GM23338 (cell line): Measurements from ENCODE around the gene NCOA7. TPM values are rescaled to one million over a fixed set of nuclear protein-coding genes. Genes with fewer than 3 reads are reported as not detected.

Experiments used
- ATAC-seq: fragments of 200-7000 bp; cut with Tn5 transposase; 3 replicates; pipeline ENCODE4 v1.9.1; 2020
- DNase-seq: peaks from one replicate; pipeline ENCODE4 v3.0.0-alpha.2; 2015; ENCODE audit warnings: low spot score
- H2AFZ ChIP-seq: fragments of 200-600 bp; sonication (generic); 2 replicates; pipeline ENCODE4 v1.8.0; 2016; ENCODE audit warnings: antibody characterized with exemption, mild to moderate bottlenecking, moderate library complexity
- H3F3A ChIP-seq: fragments of 200-600 bp; sonication (generic); replicated peaks from 2 replicates; pipeline ENCODE4 v1.8.0; 2017; ENCODE audit warnings: antibody characterized with exemption, mixed run types, low read depth
- H3K27ac ChIP-seq: fragments of 200-600 bp; sonication (generic); 2 replicates; pipeline ENCODE4 v1.6.1; 2016; ENCODE audit warnings: low read depth
- H3K27me3 ChIP-seq: fragments of 200-600 bp; sonication (generic); 2 replicates; pipeline ENCODE4 v1.8.0; 2016; ENCODE audit warnings: mild to moderate bottlenecking, mixed run types, moderate library complexity; ENCODE audit not compliant: insufficient read depth
- H3K36me3 ChIP-seq: fragments of 200-600 bp; sonication (generic); 2 replicates; pipeline ENCODE4 v1.8.0; 2016; ENCODE audit warnings: mild to moderate bottlenecking; ENCODE audit not compliant: insufficient read depth
- H3K4me1 ChIP-seq: fragments of 200-600 bp; sonication (generic); 2 replicates; pipeline ENCODE4 v1.8.0; 2016; ENCODE audit warnings: mild to moderate bottlenecking, moderate library complexity; ENCODE audit not compliant: insufficient read depth
- H3K4me2 ChIP-seq: fragments of 200-600 bp; sonication (generic); 2 replicates; pipeline ENCODE4 v1.7.1; 2017; ENCODE audit warnings: mixed run types
- H3K4me3 ChIP-seq: fragments of 200-600 bp; sonication (generic); 2 replicates; pipeline ENCODE4 v1.6.1; 2016; ENCODE audit warnings: mixed run types
- H3K79me2 ChIP-seq: fragments of 200-600 bp; sonication (generic); replicated peaks from 2 replicates; pipeline ENCODE4 v1.8.0; 2017; ENCODE audit warnings: mild to moderate bottlenecking; ENCODE audit not compliant: insufficient read depth
- H3K9me2 ChIP-seq: fragments of 200-600 bp; sonication (generic); 2 replicates; pipeline ENCODE4 v1.8.0; 2017; ENCODE audit not compliant: insufficient read depth
- H4K20me1 ChIP-seq: fragments of 200-600 bp; sonication (generic); replicated peaks from 2 replicates; pipeline ENCODE4 v1.8.0; 2017; ENCODE audit warnings: mild to moderate bottlenecking; ENCODE audit not compliant: insufficient read depth
- H3K27ac Mint-ChIP-seq: 2 replicates; pipeline ENCODE4 v1.8.0; 2020; ENCODE audit warnings: inconsistent platforms, mild to moderate bottlenecking, moderate library complexity, mixed read lengths
- H3K27me3 Mint-ChIP-seq: 3 replicates; pipeline ENCODE4 v1.8.0; 2022; ENCODE audit warnings: low read depth, mild to moderate bottlenecking, moderate library complexity, mixed read lengths, inconsistent platforms; ENCODE audit not compliant: insufficient read depth, poor library complexity
- H3K36me3 Mint-ChIP-seq: 3 replicates; pipeline ENCODE4 v1.8.0; 2021; ENCODE audit warnings: low read depth, mild to moderate bottlenecking, inconsistent platforms, moderate library complexity, mixed read lengths
- H3K4me1 Mint-ChIP-seq: 3 replicates; pipeline ENCODE4 v1.8.0; 2020; ENCODE audit warnings: mild to moderate bottlenecking, inconsistent platforms, mixed read lengths
- H3K4me3 Mint-ChIP-seq: 3 replicates; pipeline ENCODE4 v1.8.0; 2021; ENCODE audit warnings: moderate library complexity, mild to moderate bottlenecking, inconsistent platforms, mixed read lengths
- H3K9me3 Mint-ChIP-seq: 3 replicates; pipeline ENCODE4 v1.8.0; 2020; ENCODE audit warnings: moderate library complexity, mild to moderate bottlenecking, inconsistent platforms, mixed read lengths
- EZH2 ChIP-seq: fragments of 200-600 bp; sonication (generic); IDR thresholded peaks from one replicate; pipeline ENCODE4 v1.8.0; 2017; ENCODE audit warnings: antibody characterized with exemption, mild to moderate bottlenecking, low read depth; ENCODE audit not compliant: unreplicated experiment
- EZH2phosphoT487 ChIP-seq: fragments of 200-600 bp; sonication (generic); IDR thresholded peaks from one replicate; pipeline ENCODE4 v1.8.1; 2018; ENCODE audit warnings: antibody characterized with exemption; ENCODE audit not compliant: unreplicated experiment
- JUNB ChIP-seq: IDR thresholded peaks from one replicate; pipeline ENCODE4 v1.6.1; 2016; ENCODE audit warnings: antibody characterized with exemption; ENCODE audit not compliant: unreplicated experiment
- POLR2AphosphoS5 ChIP-seq: IDR thresholded peaks from 2 replicates; pipeline ENCODE4 v1.6.1; 2016; ENCODE audit warnings: antibody characterized with exemption, low read depth
- ZNF114 ChIP-seq: fragments of 250-450 bp; sonication (Bioruptor Pico); IDR thresholded peaks from 2 replicates; pipeline ENCODE4 v1.5.0; 2020; ENCODE audit warnings: mild to moderate bottlenecking, moderate library complexity
- ZNF331 ChIP-seq: fragments of 250-450 bp; sonication (Bioruptor Pico); IDR thresholded peaks from 2 replicates; pipeline ENCODE4 v1.5.0; 2020; ENCODE audit warnings: low read depth, mild to moderate bottlenecking, moderate library complexity
- polyA plus RNA-seq: library from polyadenylated mRNA; unstranded; fragments of >200 nt; fragmentation: Nextera tagmentation; extraction: Ambion mirVana; gene quantifications from 2 replicates; pipeline ENCODE4 v1.2.1, GENCODE V29; 2016
- total RNA-seq: library from RNA; depleted of rRNA; stranded (reverse); fragments of >200 nt; shearing (Covaris generic); gene quantifications from 2 replicates; pipeline ENCODE4 v1.2.3, GENCODE V29; 2014
- TF ChIP-seq, protein P1 (sequence below): fragments of 250-450 bp; sonication (Bioruptor Pico); IDR thresholded peaks from 2 replicates; pipeline ENCODE4 v1.5.0; 2020; ENCODE audit warnings: mild to moderate bottlenecking, moderate library complexity
- TF ChIP-seq, protein P2 (sequence below): IDR thresholded peaks from one replicate; pipeline ENCODE4 v1.6.1; 2018; ENCODE audit warnings: antibody characterized with exemption; ENCODE audit not compliant: unreplicated experiment
- TF ChIP-seq, protein P3 (sequence below), 2 experiments: fragments of 200-600 bp in 1 of 2; sonication (generic) in 1 of 2; conservative IDR thresholded peaks; 2 replicates each; pipeline versions ENCODE4 v1.5.1 to v1.6.1; 2016 to 2017; ENCODE audit warnings: antibody characterized with exemption in 2 of 2, low read depth in 2 of 2, mild to moderate bottlenecking in 2 of 2, moderate library complexity in 1 of 2

NCOA7 gene
- total and polyA plus RNA-seq, 2 experiments from 2014 or later = 9.3 to 15.7 TPM

DNA sequence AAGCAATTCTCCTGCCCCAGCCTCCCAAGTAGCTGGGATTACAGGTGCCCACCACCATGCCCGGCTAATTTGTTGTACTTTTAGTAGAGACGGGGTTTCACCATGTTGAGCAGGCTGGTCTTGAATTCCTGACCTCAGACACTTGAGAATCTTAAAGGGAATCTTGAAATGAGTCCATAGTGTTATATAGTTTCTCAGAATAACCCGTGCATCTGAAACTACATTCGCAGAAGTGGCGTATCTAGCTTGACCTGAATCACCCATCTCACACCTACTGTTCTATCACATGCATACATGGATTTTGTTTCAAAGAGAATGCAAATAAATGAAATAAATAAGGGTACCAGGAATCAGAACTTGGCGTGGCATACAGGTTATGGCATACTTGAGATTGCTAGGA lies 65.0 kb downstream of the NCOA7 start:
- H3K27ac Mint-ChIP-seq = no peak overlapping the region
- H3K4me3 Mint-ChIP-seq = no peak overlapping the region
- Histone ChIP-seq H2AFZ (no peak overlapping the region), H3K79me2 (no peaks in the 10 kb centered on the region), H3K4me1 (no peaks in the 10 kb centered on the region), H3K4me3 (no peak overlapping the region), H3K36me3 (no peaks in the 10 kb centered on the region), H3F3A (no peaks in the 10 kb centered on the region), H3K27me3 (no peaks in the 10 kb centered on the region), H3K9me2 (no peaks in the 10 kb centered on the region), H4K20me1 (no peaks in the 10 kb centered on the region), H3K4me2 (no peak overlapping the region), H3K27ac (no peak overlapping the region)
- peaks cover 3% of the 10 kb centered on the region; the same call in 1 of the 3 replicates for H3K4me1 Mint-ChIP-seq
- TF ChIP-seq, protein P1, sequence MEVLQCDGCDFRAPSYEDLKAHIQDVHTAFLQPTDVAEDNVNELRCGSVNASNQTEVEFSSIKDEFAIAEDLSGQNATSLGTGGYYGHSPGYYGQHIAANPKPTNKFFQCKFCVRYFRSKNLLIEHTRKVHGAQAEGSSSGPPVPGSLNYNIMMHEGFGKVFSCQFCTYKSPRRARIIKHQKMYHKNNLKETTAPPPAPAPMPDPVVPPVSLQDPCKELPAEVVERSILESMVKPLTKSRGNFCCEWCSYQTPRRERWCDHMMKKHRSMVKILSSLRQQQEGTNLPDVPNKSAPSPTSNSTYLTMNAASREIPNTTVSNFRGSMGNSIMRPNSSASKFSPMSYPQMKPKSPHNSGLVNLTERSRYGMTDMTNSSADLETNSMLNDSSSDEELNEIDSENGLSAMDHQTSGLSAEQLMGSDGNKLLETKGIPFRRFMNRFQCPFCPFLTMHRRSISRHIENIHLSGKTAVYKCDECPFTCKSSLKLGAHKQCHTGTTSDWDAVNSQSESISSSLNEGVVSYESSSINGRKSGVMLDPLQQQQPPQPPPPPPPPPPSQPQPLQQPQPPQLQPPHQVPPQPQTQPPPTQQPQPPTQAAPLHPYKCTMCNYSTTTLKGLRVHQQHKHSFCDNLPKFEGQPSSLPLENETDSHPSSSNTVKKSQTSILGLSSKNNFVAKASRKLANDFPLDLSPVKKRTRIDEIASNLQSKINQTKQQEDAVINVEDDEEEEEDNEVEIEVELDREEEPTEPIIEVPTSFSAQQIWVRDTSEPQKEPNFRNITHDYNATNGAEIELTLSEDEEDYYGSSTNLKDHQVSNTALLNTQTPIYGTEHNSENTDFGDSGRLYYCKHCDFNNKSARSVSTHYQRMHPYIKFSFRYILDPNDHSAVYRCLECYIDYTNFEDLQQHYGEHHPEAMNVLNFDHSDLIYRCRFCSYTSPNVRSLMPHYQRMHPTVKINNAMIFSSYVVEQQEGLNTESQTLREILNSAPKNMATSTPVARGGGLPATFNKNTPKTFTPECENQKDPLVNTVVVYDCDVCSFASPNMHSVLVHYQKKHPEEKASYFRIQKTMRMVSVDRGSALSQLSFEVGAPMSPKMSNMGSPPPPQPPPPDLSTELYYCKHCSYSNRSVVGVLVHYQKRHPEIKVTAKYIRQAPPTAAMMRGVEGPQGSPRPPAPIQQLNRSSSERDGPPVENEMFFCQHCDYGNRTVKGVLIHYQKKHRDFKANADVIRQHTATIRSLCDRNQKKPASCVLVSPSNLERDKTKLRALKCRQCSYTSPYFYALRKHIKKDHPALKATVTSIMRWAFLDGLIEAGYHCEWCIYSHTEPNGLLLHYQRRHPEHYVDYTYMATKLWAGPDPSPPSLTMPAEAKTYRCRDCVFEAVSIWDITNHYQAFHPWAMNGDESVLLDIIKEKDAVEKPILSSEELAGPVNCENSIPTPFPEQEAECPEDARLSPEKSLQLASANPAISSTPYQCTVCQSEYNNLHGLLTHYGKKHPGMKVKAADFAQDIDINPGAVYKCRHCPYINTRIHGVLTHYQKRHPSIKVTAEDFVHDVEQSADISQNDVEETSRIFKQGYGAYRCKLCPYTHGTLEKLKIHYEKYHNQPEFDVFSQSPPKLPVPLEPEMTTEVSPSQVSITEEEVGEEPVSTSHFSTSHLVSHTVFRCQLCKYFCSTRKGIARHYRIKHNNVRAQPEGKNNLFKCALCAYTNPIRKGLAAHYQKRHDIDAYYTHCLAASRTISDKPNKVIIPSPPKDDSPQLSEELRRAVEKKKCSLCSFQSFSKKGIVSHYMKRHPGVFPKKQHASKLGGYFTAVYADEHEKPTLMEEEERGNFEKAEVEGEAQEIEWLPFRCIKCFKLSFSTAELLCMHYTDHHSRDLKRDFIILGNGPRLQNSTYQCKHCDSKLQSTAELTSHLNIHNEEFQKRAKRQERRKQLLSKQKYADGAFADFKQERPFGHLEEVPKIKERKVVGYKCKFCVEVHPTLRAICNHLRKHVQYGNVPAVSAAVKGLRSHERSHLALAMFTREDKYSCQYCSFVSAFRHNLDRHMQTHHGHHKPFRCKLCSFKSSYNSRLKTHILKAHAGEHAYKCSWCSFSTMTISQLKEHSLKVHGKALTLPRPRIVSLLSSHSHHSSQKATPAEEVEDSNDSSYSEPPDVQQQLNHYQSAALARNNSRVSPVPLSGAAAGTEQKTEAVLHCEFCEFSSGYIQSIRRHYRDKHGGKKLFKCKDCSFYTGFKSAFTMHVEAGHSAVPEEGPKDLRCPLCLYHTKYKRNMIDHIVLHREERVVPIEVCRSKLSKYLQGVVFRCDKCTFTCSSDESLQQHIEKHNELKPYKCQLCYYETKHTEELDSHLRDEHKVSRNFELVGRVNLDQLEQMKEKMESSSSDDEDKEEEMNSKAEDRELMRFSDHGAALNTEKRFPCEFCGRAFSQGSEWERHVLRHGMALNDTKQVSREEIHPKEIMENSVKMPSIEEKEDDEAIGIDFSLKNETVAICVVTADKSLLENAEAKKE (CRISPR knock-in tag) = no peak
- H3K27me3 Mint-ChIP-seq = no peaks in the 10 kb centered on the region
- H3K36me3 Mint-ChIP-seq = 0 out of 3 replicates have a peak, but pooled peaks cover 3% of the 10 kb centered on the region
- ATAC-seq (no peak), DNase-seq (no peak)
- no peaks in the 10 kb centered on the region; the same call in 2 of the 3 replicates for H3K9me3 Mint-ChIP-seq

DNA sequence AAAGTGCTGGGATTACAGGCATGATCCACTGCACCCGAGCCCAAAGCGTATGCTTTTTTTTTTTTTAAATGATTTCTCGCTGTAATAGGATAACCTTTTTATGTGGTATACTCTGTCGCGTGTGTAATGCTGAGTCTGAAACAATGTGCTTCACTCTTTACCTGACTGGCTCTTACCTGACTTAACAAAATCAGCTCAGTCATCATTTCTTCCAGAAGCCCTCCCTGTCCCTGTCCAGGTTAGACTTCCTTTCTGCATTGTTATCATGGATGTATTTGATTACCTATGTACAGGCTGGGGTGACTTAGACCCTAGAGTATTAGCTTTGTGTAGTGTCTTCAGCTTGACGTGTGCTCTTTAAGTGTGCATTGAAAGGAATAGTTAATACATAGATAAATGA lies 67.1 kb downstream of the NCOA7 start:
- Mint-ChIP-seq H3K27ac (no peak overlapping the region), H3K9me3 (no peaks in the 10 kb centered on the region), H3K4me1 (peaks cover 3% of the 10 kb centered on the region; the same call in 1 of the 3 replicates), H3K4me3 (no peak overlapping the region), H3K27me3 (no peaks in the 10 kb centered on the region), H3K36me3 (no peaks in the 10 kb centered on the region)
- no peaks in the 10 kb centered on the region for H3K27me3 ChIP-seq
- DNase-seq (no peak), ATAC-seq (no peak)
- no peak overlapping the region for H2AFZ ChIP-seq
- no peaks in the 10 kb centered on the region for H3K9me2 ChIP-seq
- H4K20me1 ChIP-seq = no peaks in the 10 kb centered on the region
- no peaks in the 10 kb centered on the region for H3F3A ChIP-seq
- H3K27ac ChIP-seq = no peak overlapping the region
- H3K4me2 ChIP-seq = no peak overlapping the region
- H3K4me1 ChIP-seq = no peaks in the 10 kb centered on the region
- no peak overlapping the region for H3K4me3 ChIP-seq
- H3K79me2 ChIP-seq = no peaks in the 10 kb centered on the region
- no peaks in the 10 kb centered on the region for H3K36me3 ChIP-seq
- TF ChIP-seq, protein P2, sequence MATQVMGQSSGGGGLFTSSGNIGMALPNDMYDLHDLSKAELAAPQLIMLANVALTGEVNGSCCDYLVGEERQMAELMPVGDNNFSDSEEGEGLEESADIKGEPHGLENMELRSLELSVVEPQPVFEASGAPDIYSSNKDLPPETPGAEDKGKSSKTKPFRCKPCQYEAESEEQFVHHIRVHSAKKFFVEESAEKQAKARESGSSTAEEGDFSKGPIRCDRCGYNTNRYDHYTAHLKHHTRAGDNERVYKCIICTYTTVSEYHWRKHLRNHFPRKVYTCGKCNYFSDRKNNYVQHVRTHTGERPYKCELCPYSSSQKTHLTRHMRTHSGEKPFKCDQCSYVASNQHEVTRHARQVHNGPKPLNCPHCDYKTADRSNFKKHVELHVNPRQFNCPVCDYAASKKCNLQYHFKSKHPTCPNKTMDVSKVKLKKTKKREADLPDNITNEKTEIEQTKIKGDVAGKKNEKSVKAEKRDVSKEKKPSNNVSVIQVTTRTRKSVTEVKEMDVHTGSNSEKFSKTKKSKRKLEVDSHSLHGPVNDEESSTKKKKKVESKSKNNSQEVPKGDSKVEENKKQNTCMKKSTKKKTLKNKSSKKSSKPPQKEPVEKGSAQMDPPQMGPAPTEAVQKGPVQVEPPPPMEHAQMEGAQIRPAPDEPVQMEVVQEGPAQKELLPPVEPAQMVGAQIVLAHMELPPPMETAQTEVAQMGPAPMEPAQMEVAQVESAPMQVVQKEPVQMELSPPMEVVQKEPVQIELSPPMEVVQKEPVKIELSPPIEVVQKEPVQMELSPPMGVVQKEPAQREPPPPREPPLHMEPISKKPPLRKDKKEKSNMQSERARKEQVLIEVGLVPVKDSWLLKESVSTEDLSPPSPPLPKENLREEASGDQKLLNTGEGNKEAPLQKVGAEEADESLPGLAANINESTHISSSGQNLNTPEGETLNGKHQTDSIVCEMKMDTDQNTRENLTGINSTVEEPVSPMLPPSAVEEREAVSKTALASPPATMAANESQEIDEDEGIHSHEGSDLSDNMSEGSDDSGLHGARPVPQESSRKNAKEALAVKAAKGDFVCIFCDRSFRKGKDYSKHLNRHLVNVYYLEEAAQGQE = no peak
- TF ChIP-seq ZNF114 (CRISPR knock-in tag) = no peak
- no peak for TF ChIP-seq ZNF331 (CRISPR knock-in tag)
- TF ChIP-seq EZH2 = no peak
- TF ChIP-seq EZH2phosphoT487 = no peak
- TF ChIP-seq JUNB = no peak
- no peak for TF ChIP-seq POLR2AphosphoS5
- TF ChIP-seq, protein P3, sequence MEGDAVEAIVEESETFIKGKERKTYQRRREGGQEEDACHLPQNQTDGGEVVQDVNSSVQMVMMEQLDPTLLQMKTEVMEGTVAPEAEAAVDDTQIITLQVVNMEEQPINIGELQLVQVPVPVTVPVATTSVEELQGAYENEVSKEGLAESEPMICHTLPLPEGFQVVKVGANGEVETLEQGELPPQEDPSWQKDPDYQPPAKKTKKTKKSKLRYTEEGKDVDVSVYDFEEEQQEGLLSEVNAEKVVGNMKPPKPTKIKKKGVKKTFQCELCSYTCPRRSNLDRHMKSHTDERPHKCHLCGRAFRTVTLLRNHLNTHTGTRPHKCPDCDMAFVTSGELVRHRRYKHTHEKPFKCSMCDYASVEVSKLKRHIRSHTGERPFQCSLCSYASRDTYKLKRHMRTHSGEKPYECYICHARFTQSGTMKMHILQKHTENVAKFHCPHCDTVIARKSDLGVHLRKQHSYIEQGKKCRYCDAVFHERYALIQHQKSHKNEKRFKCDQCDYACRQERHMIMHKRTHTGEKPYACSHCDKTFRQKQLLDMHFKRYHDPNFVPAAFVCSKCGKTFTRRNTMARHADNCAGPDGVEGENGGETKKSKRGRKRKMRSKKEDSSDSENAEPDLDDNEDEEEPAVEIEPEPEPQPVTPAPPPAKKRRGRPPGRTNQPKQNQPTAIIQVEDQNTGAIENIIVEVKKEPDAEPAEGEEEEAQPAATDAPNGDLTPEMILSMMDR (conservative IDR thresholded peaks at IDR 0.05; ENCODE audit: low read depth in 2 of 2) = no peak
